GM21381 (cell line): ENCODE data around the gene CERS2.
A peak's percentile ranks its signal among the peaks of the same experiment; 100 is the strongest.

Experiments used
- ATAC-seq: cut with Tn5 transposase; IDR thresholded peaks from one replicate; pipeline ENCODE4 v1.9.1; 2021; ENCODE audit warnings: mild to moderate bottlenecking, moderate library complexity; ENCODE audit not compliant: unreplicated experiment

CERS2 gene

DNA sequence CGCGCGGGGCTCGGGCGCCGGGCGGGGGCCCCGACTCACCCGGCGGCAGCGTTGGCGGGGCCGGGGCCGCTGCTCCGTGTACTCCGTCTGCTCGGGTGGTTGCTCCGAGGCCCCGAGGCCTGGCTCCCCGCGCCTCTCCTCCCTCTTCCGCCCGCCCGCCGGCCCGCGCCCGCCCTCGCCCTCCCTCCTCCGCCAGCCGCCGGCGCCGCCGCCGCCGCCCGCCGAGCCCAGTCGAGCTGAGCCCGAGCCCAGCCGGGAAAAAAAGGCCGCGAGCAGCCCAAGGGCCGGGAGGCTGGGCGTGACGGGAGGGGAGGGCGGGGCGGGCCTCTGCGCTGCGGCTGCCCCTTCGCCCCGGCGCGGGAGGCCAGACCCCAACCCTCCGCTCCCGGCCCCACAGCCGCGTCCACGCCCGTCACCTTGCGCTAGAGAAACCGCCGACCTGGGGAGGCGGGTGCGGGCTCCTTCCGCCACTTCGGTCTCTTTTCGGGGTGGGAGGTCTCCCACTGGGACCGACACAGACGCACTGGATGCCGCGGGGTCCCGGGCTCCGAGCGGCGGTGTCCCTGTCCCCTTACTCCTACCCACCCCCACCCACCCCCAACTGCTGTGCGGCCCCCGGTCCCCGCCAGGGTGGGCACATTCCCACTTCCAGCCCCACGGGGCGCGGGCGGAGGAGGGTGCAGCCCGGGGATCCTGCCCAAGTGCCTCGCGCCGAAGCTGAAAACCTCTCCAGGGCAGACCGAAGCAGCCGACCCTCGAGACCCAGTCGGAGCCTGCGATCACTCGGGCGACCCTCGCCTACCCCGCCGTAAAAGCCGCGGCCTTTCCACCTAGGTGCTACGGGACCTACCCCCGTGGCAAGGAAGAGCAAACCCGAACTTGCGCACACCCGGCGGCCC is at the start of gene CERS2:
CERS2 (minus strand) TSS at position 256 of the 899 bp plus-strand sequence. CDS start 5,745 bp downstream, outside the sequence.
- peak; percentile 60 for ATAC-seq

- ATAC-seq, result no peak
These were observed 38.9 kb upstream of the CERS2 start for GRCh38 chr1:151013518-151013917.

GRCh38 chr1:151012684-151013471 is 38.2 kb upstream of the CERS2 start:
- ATAC-seq, result no peak

GRCh38 chr1:151011154-151011850 is 36.7 kb upstream of the CERS2 start:
- ATAC-seq, result no peak

GRCh38 chr1:151010346-151010726 is 35.7 kb upstream of the CERS2 start:
- ATAC-seq, result no peak

GRCh38 chr1:151009674-151010345 is 35.2 kb upstream of the CERS2 start:
- ATAC-seq, result no peak

- no peak for ATAC-seq
These were observed 34.6 kb upstream of the CERS2 start for GRCh38 chr1:151009206-151009587.

DNA sequence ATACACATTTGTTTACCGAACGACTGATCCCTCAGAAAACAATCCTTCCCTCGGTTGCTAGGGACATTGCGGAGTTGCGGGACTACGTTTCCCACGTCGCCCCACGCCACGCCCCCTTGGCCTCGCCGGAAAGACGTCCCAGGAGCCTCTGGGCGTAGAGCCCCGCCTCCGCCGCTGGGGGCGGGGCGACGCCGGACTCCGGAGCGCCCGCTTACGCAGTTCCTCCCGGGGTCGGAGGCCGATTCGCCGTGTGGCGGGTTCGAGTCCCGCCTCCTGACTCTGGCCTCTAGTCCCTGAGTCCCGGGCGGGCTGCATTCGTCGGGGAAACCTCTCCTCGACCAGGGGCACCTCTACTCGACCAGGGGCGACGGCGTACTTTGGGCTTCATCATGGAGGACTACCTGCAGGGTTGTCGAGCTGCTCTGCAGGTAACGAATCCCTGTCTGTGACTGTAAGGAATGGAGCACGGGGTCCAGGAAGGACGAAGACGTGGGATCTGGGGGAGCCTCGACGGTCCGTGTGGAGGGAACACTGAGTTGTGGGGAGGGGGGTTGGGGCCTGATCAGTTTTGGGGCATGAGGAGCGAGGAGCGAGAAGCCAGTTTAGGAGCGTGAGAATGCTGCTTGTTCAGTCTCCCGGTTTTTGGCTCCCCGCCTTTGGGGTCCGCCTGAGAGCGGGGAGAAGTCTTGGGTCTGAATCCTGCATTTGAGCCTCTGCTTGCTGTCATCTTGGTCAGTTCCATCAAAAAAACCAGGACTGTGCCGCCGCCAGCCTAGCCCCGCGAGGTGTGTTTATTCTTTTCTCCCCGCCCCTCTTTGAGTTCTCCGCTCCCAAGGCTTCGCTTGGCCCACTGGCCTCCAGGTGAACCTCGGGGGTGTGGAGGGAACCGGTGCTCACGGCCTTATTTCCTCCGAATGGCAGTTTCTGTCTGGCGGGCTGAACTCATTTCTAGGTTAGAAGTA is 33.9 kb upstream of the CERS2 start, which contains the start of gene PRUNE1:
PRUNE1 (plus strand) TSS at position 206 of the 962 bp plus-strand sequence; CDS start at position 390, 184 bp downstream.
- ATAC-seq, result peak; percentile 88

DNA sequence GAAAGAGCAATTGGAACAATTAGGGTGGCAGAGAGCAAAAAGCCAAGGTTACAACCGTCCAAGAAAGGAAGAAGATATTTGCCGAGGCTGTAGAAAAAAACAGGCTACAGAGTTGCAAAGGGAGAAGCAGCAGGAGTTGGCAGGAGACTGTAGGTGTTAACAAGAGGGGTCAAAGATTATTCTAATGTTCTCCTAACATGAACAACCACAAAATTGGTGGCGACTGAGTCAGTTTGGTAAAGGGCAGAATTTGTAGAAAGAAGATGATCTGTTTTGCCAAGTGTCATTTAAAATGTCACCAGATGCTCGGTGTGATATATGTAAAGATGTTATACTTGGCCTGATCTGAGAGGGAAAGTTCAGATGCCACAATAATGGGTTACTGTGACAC is 33.2 kb upstream of the CERS2 start:
- ATAC-seq, result no peak

DNA sequence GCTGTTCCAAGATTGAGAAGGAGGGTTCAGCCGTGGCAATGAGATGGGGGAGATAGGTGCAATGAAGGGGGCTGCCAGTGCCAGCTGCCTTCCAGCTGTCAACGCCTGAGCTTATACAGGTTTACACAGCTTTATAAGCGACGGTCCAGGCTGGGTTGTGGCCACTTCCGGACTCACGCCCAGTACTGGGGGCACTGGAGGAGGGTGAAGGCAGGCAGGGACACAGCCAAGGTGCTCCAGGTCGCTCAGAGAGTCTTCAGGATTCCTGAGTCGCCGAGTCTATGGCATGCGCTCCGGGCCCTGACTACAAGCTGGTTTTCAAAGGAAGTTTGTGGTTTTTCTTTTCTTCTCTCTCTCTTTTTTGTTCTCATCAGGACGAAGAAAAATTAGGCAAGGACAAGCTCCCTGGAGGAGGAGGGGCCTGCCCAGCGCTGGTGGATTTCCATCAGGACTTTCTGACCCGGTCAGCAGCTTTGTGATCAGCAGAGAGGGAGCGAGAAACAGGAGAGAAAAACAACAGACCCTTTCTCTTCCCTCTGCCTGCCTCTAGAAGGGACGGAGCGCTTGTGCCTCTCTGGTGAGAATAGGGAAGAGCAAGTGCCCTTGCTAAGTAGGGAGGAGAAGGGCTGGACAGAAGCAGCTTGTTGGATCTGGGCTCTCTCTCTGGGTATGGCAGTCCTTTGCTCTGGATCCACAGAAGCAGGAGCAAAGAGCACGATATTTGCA is 31.9 kb upstream of the CERS2 start, which contains the start of gene MINDY1:
MINDY1 (minus strand) TSS at position 576 of the 726 bp plus-strand sequence. CDS start 4,285 bp downstream, outside the sequence.
- ATAC-seq, result no peak

DNA sequence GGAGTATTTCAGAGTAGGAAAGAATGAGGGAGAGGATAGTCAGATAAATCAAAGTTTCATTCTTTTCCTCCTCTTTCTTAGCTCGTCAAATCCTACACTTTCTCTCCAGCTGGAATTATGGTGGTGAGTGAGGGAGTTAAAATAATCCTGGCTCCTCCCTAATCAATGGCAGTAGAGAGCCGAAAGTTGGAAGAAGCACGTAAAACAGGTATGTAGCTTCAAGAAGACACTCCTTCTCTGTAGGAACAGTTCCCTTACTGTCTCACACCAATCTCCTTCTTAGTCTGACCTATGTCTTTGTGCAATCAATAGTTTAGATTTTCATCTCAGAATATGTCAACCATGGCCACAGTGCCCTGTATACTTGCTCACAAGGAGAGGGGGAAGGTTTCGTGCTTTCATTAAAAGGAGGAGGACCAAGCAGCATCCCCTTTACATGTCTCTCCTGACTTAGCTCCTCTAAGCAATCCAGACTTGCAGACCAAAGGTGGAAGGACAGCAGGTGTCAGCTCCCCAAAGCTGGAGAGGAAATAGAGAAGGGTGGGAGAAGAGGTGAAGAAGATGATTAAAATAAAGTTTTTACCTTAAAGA is 31.2 kb upstream of the CERS2 start:
- no peak for ATAC-seq

- ATAC-seq, result no peak
These were observed 28.5 kb upstream of the CERS2 start for GRCh38 chr1:151003180-151003579.

GRCh38 chr1:151002611-151003010 is 28.0 kb upstream of the CERS2 start:
- no peak for ATAC-seq

GRCh38 chr1:151002051-151002450 is 27.4 kb upstream of the CERS2 start:
- no peak for ATAC-seq

DNA sequence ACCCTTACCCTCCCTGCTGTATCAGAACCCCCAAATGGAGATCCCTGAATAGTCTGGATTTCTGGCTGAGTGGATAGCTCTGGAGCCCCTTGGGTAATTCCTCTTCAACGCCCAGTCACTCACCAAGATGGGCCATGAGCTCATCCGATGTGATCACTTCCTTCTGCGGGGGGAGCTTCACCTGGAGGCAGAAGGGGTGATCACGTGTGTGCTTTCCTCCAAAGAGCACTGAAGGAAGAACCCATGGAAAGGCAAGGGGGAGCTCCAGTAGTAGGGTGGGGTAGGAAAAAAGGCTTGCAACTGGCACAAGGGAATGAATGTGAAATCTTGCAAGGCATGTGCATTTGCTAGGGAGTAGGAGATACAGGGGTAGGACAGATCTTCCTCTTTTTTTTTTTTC is 27.0 kb upstream of the CERS2 start:
- ATAC-seq, result no peak

- no peak for ATAC-seq
These were observed 25.8 kb upstream of the CERS2 start for GRCh38 chr1:151000408-151000807.

DNA sequence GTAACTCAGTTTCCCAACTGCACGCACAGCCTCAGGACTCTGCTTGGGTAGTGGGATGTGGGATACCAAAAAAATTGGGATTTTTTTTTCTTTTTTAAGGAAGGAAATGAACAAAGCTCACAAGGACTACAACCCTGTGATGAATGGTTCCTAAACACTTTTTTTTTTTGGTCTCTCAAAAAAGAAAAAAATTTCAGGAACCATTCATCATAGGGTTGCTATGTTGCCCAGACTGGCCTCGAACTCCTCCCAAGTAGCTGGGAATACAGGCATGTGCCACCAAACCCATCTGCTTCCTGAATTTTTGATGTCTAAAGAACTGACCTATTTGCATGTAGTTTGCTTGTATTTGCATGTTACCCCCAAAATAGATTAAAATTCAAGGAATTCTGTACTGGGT is 25.3 kb upstream of the CERS2 start:
- no peak for ATAC-seq

GRCh38 chr1:150999051-150999674 is 24.5 kb upstream of the CERS2 start:
- ATAC-seq, result no peak
